SK-N-SH (cell line): ENCODE data around the gene GGCX. TPM values are rescaled to one million over a fixed set of nuclear protein-coding genes. Genes with fewer than 3 reads are reported as not detected.
A peak's percentile ranks its signal among the peaks of the same experiment; 100 is the strongest.

ENCODE experiments used
- CHD2 ChIP-seq: fragments of 150-350 bp; IDR thresholded peaks from 2 replicates; pipeline ENCODE4 v1.6.1; 2018; ENCODE audit warnings: low read length; ENCODE audit not compliant: partially characterized antibody
- FOSL2 ChIP-seq: IDR thresholded peaks from 2 replicates; pipeline ENCODE4 v1.4.0; 2012; ENCODE audit warnings: low read depth, mild to moderate bottlenecking, moderate library complexity, borderline replicate concordance
- FOXM1 ChIP-seq: IDR thresholded peaks from 2 replicates; pipeline ENCODE4 v1.4.0; 2012; ENCODE audit warnings: low read depth, mild to moderate bottlenecking
- GABPA ChIP-seq: IDR thresholded peaks from 2 replicates; pipeline ENCODE4 v1.4.0; 2012; ENCODE audit warnings: low read depth, mild to moderate bottlenecking
- NFIC ChIP-seq: IDR thresholded peaks from 2 replicates; pipeline ENCODE4 v1.4.0; 2012; ENCODE audit warnings: borderline replicate concordance
- RAD21 ChIP-seq: IDR thresholded peaks from 2 replicates; pipeline ENCODE4 v1.6.1; 2012; ENCODE audit warnings: mild to moderate bottlenecking, low read length
- RCOR1 ChIP-seq: fragments of 150-350 bp; IDR thresholded peaks from 2 replicates; pipeline ENCODE4 v1.6.1; 2017; ENCODE audit warnings: antibody characterized with exemption, low read length
- RXRA ChIP-seq: IDR thresholded peaks from 2 replicates; pipeline ENCODE4 v1.4.0; 2012; ENCODE audit warnings: low read depth, mild to moderate bottlenecking, borderline replicate concordance
- TAF1 ChIP-seq: IDR thresholded peaks from 2 replicates; pipeline ENCODE4 v1.6.1; 2012; ENCODE audit warnings: low read depth, mild to moderate bottlenecking, low read length, moderate library complexity, borderline replicate concordance
- TEAD4 ChIP-seq: IDR thresholded peaks from 2 replicates; pipeline ENCODE4 v1.4.0; 2012; ENCODE audit warnings: mild to moderate bottlenecking, borderline replicate concordance; ENCODE audit not compliant: insufficient read depth
- polyA plus RNA-seq, 3 experiments: library from polyadenylated mRNA; depleted of rRNA; stranded (reverse); fragments of >200 nt; gene quantifications; 2 replicates each; pipeline ENCODE4 v1.2.3, GENCODE V29; 2012
- TF ChIP-seq, protein P1 (sequence below): IDR thresholded peaks from 2 replicates; pipeline ENCODE4 v1.4.0; 2012; ENCODE audit warnings: low read depth, borderline replicate concordance
- TF ChIP-seq, protein P2 (sequence below): IDR thresholded peaks from 2 replicates; pipeline ENCODE4 v1.4.0; 2012; ENCODE audit warnings: low read depth, borderline replicate concordance
- TF ChIP-seq, protein P3 (sequence below): IDR thresholded peaks from 2 replicates; pipeline ENCODE4; 2012
- TF ChIP-seq, protein P4 (sequence below): IDR thresholded peaks from 2 replicates; pipeline ENCODE4 v1.6.1; 2012; ENCODE audit warnings: mild to moderate bottlenecking, low read depth, low read length, moderate library complexity
- TF ChIP-seq, protein P5 (sequence below): fragments of 150-350 bp; IDR thresholded peaks from 2 replicates; pipeline ENCODE4 v1.6.1; 2017; ENCODE audit warnings: antibody characterized with exemption, low read length, low read depth, borderline replicate concordance

Gene GGCX
- polyA plus RNA-seq, 1 of the 3 experiments (the other 2 are of a cell fraction): 34.5 TPM

DNA sequence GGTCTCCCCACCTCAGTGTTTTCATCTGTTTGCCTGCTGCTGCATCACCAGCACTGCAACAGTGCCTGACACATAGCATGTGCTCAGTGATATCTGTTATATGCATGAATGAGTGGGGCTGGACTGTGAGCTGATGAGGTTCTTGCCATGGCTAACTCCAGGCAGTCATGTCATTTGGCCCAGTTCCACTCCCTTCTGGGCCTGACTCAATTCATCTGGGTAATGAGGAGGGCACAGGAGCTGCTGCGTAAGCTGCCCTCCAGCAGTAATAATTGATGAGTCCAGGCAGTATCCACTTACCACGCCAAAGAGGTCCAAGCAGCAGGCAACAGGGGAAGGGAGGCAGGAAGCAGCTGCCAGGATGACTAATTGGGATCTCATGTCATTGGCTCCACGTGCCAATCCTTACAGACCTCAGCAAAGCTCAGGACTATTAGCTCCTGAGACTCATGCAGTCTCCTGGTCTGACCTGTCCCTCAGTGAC lies 56.5 kb downstream of the GGCX start (continued):
- TF ChIP-seq TEAD4: peak; percentile 64; the same call in 1 of the 2 replicates
- TF ChIP-seq CHD2: peak; percentile 20
- peak; percentile 90; the same call in 1 of the 2 replicates for TF ChIP-seq FOSL2
- TF ChIP-seq GABPA: no peak
- TF ChIP-seq, protein P1, sequence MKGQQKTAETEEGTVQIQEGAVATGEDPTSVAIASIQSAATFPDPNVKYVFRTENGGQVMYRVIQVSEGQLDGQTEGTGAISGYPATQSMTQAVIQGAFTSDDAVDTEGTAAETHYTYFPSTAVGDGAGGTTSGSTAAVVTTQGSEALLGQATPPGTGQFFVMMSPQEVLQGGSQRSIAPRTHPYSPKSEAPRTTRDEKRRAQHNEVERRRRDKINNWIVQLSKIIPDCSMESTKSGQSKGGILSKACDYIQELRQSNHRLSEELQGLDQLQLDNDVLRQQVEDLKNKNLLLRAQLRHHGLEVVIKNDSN: peak; percentile 72; the same call in 1 of the 2 replicates
- peak; percentile 3; the same call in 1 of the 2 replicates for TF ChIP-seq RAD21
- TF ChIP-seq, protein P2, sequence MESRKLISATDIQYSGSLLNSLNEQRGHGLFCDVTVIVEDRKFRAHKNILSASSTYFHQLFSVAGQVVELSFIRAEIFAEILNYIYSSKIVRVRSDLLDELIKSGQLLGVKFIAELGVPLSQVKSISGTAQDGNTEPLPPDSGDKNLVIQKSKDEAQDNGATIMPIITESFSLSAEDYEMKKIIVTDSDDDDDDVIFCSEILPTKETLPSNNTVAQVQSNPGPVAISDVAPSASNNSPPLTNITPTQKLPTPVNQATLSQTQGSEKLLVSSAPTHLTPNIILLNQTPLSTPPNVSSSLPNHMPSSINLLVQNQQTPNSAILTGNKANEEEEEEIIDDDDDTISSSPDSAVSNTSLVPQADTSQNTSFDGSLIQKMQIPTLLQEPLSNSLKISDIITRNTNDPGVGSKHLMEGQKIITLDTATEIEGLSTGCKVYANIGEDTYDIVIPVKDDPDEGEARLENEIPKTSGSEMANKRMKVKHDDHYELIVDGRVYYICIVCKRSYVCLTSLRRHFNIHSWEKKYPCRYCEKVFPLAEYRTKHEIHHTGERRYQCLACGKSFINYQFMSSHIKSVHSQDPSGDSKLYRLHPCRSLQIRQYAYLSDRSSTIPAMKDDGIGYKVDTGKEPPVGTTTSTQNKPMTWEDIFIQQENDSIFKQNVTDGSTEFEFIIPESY: peak; percentile 72
- TF ChIP-seq, protein P3, sequence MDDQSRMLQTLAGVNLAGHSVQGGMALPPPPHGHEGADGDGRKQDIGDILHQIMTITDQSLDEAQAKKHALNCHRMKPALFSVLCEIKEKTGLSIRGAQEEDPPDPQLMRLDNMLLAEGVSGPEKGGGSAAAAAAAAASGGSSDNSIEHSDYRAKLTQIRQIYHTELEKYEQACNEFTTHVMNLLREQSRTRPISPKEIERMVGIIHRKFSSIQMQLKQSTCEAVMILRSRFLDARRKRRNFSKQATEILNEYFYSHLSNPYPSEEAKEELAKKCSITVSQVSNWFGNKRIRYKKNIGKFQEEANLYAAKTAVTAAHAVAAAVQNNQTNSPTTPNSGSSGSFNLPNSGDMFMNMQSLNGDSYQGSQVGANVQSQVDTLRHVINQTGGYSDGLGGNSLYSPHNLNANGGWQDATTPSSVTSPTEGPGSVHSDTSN: peak; percentile 96
- TF ChIP-seq, protein P4, sequence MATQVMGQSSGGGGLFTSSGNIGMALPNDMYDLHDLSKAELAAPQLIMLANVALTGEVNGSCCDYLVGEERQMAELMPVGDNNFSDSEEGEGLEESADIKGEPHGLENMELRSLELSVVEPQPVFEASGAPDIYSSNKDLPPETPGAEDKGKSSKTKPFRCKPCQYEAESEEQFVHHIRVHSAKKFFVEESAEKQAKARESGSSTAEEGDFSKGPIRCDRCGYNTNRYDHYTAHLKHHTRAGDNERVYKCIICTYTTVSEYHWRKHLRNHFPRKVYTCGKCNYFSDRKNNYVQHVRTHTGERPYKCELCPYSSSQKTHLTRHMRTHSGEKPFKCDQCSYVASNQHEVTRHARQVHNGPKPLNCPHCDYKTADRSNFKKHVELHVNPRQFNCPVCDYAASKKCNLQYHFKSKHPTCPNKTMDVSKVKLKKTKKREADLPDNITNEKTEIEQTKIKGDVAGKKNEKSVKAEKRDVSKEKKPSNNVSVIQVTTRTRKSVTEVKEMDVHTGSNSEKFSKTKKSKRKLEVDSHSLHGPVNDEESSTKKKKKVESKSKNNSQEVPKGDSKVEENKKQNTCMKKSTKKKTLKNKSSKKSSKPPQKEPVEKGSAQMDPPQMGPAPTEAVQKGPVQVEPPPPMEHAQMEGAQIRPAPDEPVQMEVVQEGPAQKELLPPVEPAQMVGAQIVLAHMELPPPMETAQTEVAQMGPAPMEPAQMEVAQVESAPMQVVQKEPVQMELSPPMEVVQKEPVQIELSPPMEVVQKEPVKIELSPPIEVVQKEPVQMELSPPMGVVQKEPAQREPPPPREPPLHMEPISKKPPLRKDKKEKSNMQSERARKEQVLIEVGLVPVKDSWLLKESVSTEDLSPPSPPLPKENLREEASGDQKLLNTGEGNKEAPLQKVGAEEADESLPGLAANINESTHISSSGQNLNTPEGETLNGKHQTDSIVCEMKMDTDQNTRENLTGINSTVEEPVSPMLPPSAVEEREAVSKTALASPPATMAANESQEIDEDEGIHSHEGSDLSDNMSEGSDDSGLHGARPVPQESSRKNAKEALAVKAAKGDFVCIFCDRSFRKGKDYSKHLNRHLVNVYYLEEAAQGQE: peak; percentile 33
- peak; percentile 74; the same call in 1 of the 2 replicates for TF ChIP-seq RXRA
- TF ChIP-seq NFIC: peak; percentile 96
- no peak for TF ChIP-seq FOXM1
- TF ChIP-seq TAF1: peak; percentile 41; the same call in 1 of the 2 replicates
- TF ChIP-seq, protein P5, sequence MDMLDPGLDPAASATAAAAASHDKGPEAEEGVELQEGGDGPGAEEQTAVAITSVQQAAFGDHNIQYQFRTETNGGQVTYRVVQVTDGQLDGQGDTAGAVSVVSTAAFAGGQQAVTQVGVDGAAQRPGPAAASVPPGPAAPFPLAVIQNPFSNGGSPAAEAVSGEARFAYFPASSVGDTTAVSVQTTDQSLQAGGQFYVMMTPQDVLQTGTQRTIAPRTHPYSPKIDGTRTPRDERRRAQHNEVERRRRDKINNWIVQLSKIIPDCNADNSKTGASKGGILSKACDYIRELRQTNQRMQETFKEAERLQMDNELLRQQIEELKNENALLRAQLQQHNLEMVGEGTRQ: no peak
- TF ChIP-seq RCOR1: peak; percentile 76
- TF ChIP-seq, all 33 proteins: peak for 21
